ENCODE data around the gene IL36RN.

The IL36RN gene

DNA sequence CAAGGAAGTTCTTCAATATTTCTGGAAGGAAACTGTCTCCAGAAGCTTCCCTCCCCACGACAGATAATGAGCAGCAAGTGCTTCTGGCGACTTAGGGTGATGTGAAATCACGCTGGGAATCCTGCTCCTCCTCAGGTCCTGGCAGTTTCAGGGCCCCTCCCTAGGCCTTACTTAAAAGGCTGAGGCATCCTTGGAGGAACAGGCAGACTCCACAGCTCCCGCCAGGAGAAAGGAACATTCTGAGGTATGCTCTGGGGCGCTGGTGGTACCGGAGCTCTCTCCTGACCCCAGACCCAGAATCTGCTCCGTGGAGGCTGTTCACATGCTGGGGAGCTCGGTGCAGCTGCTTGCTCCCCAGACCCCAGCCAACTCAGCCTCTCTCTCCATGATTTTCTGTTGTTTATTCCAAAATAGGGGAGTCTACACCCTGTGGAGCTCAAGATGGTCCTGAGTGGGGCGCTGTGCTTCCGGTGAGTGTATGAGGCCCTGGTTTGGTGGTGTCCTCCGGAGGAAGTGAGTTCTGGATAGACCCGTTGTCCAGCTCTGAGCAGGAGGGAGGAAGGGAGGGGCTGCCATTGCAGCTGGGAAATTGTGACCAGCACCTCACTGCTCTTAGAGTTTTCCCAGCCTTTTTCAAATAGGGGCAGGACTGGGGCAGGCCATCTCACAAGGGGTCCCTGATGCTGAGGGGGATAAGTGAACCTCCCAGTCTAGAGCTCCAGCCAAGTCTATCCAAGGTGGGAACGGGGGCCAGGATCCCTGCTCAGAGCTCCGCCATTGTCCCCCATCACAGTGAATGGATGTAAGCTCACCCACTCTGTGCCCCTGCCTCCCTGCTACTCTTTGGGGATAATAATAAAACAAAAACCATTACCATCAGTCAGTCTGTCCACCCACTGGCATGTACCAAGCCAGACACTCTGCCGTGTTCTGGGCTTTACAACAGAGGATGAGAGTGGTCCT, at the start of gene IL36RN:
TSS of gene IL36RN (plus strand) at position 201 of the 963 bp plus-strand sequence. CDS start at position 442, 241 bp downstream.
- no peak for DNase-seq (ENCODE audit: low read depth, low spot score)

DNA sequence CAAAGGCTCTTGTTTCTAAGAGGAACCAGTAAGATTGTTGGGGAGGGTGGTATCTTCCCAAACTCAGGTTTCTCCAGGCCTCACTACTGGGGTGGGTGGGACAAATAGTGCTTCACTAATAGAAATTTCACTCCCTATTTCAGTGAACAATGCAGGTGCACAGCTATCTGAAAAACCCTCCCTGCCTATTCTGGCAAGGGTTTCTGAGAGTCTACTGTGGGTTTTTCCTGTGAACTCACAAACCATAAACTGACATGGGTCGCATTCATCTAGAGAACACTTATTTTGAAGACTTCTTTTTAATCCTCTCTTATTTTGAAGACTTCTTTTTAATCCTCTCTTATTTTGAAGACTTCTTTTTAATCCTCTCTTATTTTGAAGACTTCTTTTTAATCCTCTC, 49.4 kb upstream of the IL36RN start:
- DNase-seq (ENCODE audit: low read depth, low spot score) = no peak

DNA sequence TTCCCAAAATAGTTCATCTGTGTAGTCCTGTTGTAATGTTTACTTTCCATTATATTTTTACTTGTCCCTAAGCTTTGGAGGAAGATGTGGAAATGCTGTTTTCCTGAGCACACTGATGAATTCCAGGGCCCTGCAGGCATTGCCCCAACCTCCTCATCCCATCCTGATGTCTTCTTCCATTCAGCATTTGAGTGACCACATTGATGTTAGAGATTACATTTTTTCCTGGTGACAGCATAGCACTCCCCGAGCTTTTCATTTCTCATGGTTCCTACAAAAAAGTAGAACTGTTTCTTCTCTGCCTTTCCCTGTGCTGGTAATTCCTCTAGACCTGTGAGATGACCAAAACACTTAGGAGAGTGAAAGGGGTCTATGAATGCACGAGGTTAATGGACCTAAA, 48.9 kb upstream of the IL36RN start:
- no peak for DNase-seq (ENCODE audit: low read depth, low spot score)

DNA sequence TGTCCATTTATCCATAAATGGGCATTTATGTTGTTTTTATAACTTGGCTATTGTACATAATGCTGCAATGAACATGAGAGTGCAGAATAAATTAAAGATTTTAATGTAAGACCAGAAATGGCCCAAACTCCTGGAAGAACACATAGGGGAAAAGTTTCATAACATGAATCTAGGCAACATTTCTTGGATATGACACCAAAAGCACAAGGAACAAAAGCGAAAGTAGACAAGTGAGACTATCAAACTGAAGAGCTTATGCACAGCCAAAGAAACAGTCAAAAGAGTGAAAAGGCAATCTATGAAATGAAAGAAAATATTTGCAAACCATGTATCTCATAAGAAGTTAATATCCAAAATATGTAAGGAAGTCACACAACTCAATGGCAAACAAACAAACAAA, 47.9 kb upstream of the IL36RN start:
- no peak for DNase-seq (ENCODE audit: low read depth, low spot score)

DNA sequence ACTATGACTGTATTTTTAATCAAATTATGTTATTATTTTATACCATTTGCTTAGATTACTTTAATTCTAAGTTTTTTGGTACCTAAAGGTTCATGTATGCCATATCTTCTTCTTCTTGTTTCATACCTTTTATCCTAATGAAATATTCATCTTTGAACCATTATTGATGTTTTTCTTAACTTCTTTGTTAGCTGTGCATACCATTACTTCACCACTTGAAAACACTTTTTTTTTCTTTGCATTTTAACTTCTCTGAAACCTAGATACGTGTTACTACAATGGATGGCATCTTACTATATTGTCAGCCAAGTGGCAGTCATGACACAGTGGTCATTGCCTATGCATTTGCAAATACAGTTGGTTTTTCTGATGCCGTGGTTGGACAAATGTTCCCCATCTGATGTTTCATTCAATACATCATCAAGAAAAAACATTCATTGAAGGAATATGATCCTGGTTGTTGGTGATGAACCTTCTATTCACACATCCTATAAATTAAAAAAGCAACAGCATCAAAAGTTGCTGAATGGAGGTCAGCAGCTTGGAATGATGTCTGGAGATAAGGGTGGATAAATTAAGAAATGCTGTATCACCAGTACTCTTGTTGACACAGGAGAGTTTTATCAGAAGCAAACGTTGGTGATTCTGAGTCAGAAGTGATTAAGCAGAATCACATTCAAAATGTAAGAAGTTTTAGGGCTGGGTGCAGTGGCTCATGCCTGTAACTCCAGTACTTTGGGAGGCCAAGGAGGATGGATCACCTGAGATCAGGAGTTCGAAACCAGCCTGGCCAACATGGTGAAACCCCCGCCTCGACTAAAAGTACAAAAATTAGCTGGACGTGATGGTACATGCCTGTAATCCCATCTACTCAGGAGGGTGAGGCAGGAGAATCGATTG, 46.3 kb upstream of the IL36RN start:
- no peak for DNase-seq (ENCODE audit: low read depth, low spot score)

DNA sequence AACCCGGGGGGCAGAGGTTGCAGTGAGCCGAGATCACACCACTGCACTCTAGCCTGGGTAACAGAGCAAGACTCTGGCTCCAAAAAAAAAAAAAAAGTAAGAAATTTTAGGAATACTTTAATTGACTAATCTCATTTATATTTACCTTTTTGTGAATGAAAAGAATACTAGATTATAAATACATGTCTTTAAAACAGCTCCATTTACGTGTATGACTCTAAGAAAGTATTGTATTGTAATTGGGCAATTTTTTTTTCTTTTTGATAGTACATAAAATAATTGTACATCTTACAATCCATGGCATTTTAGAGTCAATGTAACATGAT, 45.7 kb upstream of the IL36RN start:
- no peak for DNase-seq (ENCODE audit: low read depth, low spot score)

DNA sequence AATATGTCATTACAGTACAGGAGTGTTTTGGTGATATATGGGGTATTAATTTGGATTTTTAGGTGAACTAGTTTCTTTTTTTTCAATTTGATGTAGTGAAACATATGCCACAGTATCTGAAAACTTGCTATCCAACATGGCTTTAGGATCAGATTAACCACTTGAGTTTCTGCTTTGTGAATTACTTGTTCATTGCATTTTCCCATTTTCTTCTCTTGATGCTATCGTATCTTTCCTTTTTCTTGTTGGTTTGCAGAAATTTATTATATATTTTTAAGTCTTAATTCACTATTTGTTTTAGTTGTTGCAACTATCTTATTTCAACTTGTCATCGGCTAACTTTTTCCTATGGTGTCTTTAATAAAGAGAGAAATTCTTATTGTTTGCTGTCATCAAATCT, 44.9 kb upstream of the IL36RN start:
- no peak for DNase-seq (ENCODE audit: low read depth, low spot score)

DNA sequence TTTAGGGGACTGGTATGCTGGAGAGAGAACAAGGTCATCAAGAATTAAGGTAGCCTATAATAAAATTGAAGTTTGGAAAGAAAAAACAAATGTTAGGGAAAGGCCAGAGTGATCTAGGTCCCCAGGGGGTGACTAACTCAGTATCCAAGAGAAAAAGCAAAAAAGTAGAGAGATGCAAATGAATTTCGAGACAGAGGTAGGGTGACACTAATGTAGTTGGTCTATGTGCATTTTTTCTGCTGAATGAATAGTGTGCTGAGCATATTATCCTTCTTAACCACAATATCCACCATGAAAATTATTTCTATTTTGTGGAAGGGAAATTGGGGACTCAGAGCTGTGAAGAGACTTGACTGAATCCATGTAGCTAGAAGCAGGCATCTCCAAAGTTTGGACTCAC, 44.0 kb upstream of the IL36RN start:
- no peak for DNase-seq (ENCODE audit: low read depth, low spot score)

DNA sequence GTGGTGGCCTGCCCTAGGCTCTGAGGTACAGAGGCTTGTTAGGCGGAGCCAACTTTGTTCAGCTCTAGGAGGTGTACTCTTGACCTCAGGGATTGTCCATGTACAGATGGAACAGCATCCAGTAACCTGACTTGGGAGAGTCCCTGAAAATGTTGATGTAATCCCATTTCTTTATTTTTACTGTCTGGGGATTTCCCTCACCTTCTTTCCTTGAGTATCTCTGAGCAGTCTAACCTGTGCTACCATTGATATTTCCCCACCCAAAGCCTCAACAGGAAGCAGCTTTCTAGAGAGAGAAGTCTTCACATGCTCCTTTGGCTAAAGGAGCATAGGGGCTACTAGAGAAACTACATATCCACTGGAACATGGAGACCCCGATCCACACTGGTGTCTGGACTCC, 43.3 kb upstream of the IL36RN start:
- no peak for DNase-seq (ENCODE audit: low read depth, low spot score)

DNA sequence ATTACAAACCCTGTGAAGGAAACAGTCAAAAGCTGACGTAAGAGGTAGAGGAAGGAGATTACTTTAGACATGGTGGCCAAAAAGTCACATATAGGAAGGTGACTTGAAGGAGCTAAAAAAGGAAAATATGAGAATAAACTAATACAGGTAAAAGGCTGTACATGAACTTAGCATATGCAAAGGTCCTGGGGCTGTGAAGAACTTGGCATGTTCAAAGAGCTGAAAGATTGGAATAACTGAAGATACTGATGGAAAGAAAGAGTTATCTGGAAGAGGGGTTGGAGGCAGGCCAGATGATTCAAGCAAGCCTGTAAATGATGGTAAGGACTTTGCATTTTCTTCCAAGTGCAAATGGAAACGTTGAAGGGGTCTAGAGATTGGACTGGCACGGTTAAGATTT, 40.5 kb upstream of the IL36RN start:
- DNase-seq (ENCODE audit: low read depth, low spot score) = no peak

DNA sequence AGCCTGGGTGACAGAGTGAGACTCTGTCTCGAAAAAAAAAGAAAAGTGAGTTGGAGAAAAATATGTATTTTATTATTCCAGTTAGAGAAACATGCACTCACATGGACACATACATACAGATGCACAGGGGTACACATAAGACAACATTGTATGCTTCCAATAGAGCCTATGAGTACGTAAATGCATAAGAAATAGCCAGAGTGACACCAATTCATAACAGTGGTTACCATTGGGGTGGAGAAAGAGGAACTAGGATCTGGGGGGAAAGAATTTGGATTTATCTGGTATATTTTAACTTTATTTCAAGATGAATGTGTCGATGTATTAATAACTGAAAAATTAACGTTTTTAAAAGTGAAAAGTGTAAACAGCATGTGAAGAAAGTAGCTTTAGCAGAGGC, 37.7 kb upstream of the IL36RN start:
- DNase-seq (ENCODE audit: low read depth, low spot score) = no peak

DNA sequence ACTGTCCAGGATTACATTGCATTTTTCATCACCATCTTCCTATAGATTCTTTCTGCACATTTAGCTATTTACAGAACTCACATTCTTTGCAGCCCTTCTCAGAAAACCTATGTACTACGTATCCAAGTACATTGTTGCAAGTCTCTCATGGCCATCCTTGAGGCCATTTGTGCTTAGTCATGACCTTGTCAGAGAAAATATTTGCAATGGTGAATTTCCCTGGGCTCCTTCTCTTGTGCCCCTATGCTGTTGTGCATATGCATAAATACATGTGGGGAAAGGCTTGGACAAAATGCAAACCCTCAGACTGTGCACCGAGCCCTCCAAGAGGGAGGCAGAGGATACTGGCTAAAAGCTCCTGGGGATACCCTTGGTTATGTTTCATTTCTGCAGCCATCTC, 34.2 kb upstream of the IL36RN start:
- no peak for DNase-seq (ENCODE audit: low read depth, low spot score)

DNA sequence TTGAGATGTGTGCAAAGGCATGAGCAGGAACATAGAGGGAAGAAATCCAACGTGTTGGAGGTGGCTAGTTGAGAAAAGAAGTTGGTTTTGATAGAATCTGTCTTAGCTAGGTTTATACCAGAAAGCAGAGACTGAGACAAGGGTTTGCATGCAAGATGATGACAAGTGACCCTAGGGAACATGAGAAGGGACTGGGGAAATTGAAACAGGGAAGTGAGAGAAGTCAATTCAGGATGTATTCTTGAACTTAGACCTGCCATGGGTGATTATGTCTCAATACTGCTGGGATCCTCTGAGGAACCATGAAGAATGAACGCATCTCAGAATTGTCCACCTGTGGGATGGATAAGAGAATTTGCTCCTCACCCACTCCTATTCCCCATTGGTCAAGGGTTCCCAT, 33.3 kb upstream of the IL36RN start:
- DNase-seq (ENCODE audit: low read depth, low spot score) = no peak

DNA sequence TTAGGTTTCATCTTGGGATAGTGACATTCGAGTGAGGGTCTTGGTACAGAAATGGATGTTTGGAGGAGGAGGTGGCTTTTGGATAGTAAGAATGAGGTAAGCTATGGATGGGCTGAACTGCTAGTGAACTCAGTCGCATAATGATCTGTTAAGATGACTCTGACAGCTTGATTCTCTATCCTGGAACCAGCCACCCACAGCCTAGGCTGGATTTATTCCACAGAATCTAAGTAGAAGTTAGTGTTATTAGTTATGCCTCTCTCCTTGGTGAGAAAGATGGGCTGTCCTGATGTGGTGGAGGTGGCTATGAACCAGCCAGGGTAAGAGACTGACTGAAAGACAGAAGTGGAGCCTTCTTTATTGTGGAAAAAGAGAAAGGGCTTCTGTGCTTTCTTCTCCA, 31.3 kb upstream of the IL36RN start:
- DNase-seq (ENCODE audit: low read depth, low spot score) = no peak

DNA sequence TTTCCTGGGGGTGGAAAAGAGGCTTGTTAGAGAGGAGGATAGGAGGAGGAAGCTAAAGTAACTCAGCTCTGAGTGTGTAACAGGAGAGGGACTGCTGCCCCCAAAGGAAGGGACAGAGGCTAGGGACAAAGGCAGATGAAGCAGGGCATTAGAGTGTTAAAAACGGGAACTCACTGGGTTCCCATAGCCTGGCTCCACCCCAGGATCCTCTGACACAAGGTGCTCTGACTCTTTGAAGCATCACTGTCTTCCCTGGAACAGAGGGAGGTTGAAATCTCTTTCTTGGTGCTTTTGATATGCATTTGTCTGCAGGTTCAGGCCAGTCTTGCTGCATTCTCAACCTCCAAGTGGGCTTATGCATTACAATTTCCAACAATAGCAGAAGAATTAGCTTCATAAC, 30.9 kb upstream of the IL36RN start:
- DNase-seq (ENCODE audit: low read depth, low spot score) = no peak

DNA sequence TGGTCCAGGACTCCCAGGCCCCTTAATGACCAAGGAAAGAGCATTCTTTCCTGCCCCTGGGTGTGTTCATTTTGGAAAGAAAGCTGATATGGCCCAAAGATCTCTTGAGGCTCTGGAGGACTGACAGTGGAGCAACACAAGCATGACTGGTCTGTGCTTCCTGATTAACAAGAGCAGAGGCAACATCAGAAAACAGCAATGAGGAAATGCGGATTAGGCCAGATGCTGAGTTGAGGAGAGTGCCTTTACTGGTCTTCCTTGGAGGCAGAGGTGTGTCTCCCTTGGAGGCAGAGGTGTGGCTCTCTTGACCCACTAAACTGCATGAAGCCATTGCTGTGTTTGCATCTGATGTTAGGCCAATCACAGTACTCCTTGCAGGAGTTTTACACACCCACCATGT, 26.3 kb upstream of the IL36RN start:
- DNase-seq (ENCODE audit: low read depth, low spot score) = no peak

DNA sequence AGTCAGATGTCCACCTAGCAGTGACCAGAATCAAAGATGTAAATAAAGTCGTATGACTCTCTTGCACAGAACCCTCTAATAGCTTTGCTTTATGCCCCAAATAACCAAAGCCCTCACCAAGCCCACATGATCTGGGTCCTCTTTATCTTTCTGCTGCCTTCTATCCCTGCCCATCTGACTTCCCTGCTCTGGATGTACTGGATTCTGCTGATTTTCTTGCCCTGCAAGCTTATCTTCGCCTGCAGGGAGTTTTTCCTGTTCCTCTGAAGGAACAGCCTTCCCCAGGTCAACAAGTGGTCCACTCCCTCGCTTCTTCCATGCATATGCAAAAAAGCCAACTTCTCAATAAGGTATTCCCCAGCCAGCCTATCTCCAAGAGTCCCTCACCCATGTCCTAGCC, 25.0 kb upstream of the IL36RN start:
- DNase-seq (ENCODE audit: low read depth, low spot score) = no peak

DNA sequence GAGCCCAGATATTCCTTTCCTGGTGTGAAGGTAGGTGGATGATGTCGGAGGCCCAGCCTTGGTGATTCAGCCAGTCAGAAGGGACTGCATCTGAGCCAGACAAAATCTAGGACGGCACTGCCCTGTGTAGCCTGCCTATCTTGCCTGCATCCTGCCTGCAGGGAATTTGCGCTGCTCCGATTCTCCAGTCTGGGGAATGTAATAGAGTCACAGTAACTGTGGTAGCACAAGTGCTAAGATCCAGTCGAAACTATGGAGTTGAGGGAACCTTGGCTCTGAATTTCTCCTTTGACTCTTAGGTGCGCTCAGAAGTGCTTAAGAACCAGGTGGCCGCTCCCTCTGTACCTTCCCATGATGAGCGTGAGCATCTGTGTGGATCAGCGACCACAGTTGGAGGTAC, 22.2 kb upstream of the IL36RN start:
- DNase-seq (ENCODE audit: low read depth, low spot score) = no peak

DNA sequence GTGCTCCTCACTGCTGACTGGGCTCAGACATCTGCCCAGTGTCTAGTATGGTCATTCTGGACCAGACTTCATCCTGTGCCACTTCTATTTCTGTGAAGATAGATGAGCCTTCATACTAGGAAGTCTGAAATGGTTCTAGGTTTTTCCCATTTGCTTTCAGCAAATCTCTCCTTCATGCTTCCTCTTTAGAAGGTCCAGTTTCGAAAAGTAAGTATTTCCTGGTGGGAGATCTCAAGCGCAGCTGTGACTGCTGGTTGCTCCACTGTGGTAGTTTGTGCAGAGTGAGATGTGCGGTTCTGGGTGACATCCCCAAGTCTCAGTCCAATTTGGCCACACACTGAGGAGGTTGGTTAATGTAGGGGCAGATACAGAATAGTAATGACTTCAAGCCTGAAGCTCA, 20.7 kb upstream of the IL36RN start:
- DNase-seq (ENCODE audit: low read depth, low spot score) = no peak

DNA sequence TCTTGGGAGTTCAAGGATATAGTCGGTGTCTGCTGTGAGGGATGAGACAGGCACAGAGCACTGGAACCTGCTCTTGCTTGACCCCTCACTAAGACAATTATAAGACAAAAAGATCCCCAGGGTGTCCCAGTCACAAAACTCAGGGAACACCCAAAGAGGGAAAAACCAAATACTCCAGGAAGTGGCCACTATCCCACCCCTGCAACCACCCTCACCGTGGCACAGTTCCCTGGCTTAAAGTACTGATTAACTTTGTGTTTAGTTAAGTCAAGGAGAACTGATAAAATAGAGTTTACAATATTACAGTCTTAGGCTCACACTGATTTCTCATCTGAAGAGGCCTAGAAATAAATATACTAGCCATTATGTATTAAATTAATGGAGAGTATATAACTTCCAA, 19.8 kb upstream of the IL36RN start:
- no peak for DNase-seq (ENCODE audit: low read depth, low spot score)

DNA sequence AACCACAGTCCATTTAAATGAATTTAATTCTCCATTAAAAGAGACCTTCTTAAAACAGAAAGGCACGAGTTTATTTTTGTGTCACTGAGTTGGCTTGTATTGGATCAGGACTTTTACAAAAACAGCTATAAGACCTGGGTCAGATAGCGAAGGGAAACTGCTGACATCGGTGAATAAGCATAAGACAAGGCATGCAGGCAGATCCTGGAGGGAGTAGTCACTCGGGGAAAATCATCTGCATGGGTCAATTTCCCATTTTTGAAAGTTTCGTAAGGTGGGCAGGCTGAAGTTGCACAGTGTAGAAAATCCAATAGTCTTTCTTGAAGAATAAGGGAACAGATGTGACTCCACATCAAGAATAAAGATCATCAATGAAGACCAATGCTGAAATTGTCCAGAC, 19.3 kb upstream of the IL36RN start:
- no peak for DNase-seq (ENCODE audit: low read depth, low spot score)

DNA sequence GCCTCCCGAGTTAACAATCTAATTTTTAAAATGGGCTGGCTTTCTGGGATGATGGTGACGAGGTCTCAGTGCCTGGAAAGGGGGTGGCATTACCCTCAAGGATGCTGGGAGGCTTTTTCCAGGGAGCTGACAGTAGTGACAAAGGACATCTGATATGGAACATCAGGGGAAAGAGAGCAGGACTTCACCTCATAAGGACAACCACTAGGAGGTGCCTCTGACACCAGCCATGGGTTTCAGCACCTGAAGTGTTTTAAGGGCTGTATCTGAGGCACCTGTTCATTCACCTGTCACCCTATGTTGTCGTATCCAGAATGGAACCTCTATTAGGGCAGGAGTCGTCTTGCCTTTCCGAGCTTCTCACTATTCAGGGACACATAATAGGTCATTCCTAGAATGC, 17.1 kb upstream of the IL36RN start:
- DNase-seq (ENCODE audit: low read depth, low spot score) = no peak

DNA sequence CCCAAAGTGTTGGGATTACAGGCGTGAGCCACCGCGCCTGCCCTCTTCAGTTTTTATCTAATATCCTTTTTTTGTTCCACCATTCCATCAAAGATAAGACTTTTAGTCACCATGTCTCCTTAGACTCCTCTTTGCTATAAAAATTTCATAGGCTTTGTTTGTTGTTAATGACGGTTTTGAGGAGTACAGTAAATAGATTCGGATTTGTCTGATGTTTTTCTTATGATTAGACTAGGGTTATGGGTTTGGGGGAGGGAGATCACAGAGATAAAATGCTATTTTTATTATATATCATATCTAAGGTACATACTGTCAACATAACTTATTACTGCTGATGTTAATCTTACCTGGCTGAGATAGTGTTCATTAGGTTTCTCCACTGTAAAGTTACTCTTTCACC, 12.5 kb upstream of the IL36RN start:
- DNase-seq (ENCODE audit: low read depth, low spot score) = no peak

All from brain pericyte (primary cell).